Endothelial cell of umbilical vein (primary cell): Measurements from ENCODE around the gene LGALS14. TPM values are rescaled to one million over a fixed set of nuclear protein-coding genes. Genes with fewer than 3 reads are reported as not detected.

Experiments
- BruUV-seq: library from RNA; stranded (reverse); fragments of 400-500 nt; replicated peaks from 2 replicates; lab custom pipeline; 2021; lab: Mats Ljungman, UMichigan
- CTCF ChIA-PET: fragments of 300-600, 350-600 bp; sonication (Branson Sonifier 250); formaldehyde crosslinking; loops from one replicate; lab custom pipeline; 2021; ENCODE audit warnings: antibody characterized with exemption, inconsistent platforms; lab: Charles Lee
- POLR2A ChIA-PET: fragments of 300-600, 350-600 bp; sonication (Branson Sonifier 250); formaldehyde crosslinking; loops from one replicate; lab custom pipeline; 2021; ENCODE audit warnings: antibody characterized with exemption, inconsistent platforms; lab: Charles Lee
- DNase-seq: peaks from one replicate; pipeline ENCODE4 v3.0.0-alpha.2; 2011; ENCODE audit warnings: low read depth, low spot score
- FAIRE-seq: peaks from 2 replicates; lab custom pipeline; 2011; peaks lifted over from hg19 to GRCh38; lab: Jason Lieb, UNC
- H2AFZ ChIP-seq: 2 replicates; pipeline ENCODE4 v1.6.0; 2012; ENCODE audit warnings: low read depth, low read length, control low read depth, inconsistent platforms
- H3K27ac ChIP-seq: 2 replicates; pipeline ENCODE4 v1.5.1; 2011; ENCODE audit warnings: low read depth, mild to moderate bottlenecking, control low read depth, low read length, moderate library complexity; ENCODE audit not compliant: insufficient read depth
- H3K27me3 ChIP-seq, 2 experiments: 2 replicates each; pipeline versions ENCODE4 v1.6.0 to v1.6.1; 2011; ENCODE audit warnings: low read length in 2 of 2, mixed read lengths in 1 of 2; ENCODE audit not compliant: control insufficient read depth in 2 of 2, insufficient read depth in 2 of 2
- H3K36me3 ChIP-seq, 2 experiments: 2 replicates in 1 of 2; 3 replicates in 1 of 2; pipeline ENCODE4 v1.5.1; 2011; ENCODE audit warnings: low read length in 2 of 2, mild to moderate bottlenecking in 1 of 2, moderate library complexity in 1 of 2; ENCODE audit not compliant: control insufficient read depth in 2 of 2, insufficient read depth in 2 of 2; ENCODE audit errors: extremely low read depth in 1 of 2
- H3K4me1 ChIP-seq: 3 replicates; pipeline ENCODE4 v1.5.1; 2011; ENCODE audit warnings: mild to moderate bottlenecking, low read length; ENCODE audit not compliant: control insufficient read depth, insufficient read depth; ENCODE audit errors: extremely low read depth
- H3K4me2 ChIP-seq: 2 replicates; pipeline ENCODE4 v1.6.1; 2011; ENCODE audit warnings: low read length, control low read depth, mixed read lengths; ENCODE audit not compliant: insufficient read depth
- H3K4me3 ChIP-seq, 3 experiments: fragments of 200-600 bp in 1 of 3; sonication (generic), shearing (Covaris generic) in 1 of 3; replicated peaks in 1 of 3; 2 replicates each; pipeline ENCODE4 v1.5.1; 2011 to 2016; ENCODE audit warnings: control low read depth in 3 of 3, low read length in 3 of 3, mild to moderate bottlenecking in 2 of 3, inconsistent platforms in 1 of 3, low read depth in 1 of 3, moderate library complexity in 1 of 3; ENCODE audit not compliant: insufficient read depth in 1 of 3
- H3K79me2 ChIP-seq: 2 replicates; pipeline ENCODE4 v1.6.0; 2012; ENCODE audit warnings: low read length, inconsistent platforms; ENCODE audit not compliant: control insufficient read depth, insufficient read depth
- H3K9ac ChIP-seq: replicated peaks from 2 replicates; pipeline ENCODE3; 2011; ENCODE audit warnings: low read length, control low read depth; ENCODE audit not compliant: insufficient read depth; ENCODE audit errors: extremely low read depth
- H3K9me1 ChIP-seq: replicated peaks from 3 replicates; pipeline ENCODE4 v1.6.0; 2011; ENCODE audit warnings: mild to moderate bottlenecking, low read length; ENCODE audit not compliant: control insufficient read depth, insufficient read depth; ENCODE audit errors: extremely low read depth
- H3K9me3 ChIP-seq: replicated peaks from 2 replicates; pipeline ENCODE4 v1.5.1; 2012; ENCODE audit warnings: low read length, inconsistent platforms; ENCODE audit not compliant: control insufficient read depth, insufficient read depth
- H4K20me1 ChIP-seq: replicated peaks from 2 replicates; pipeline ENCODE3; 2011; ENCODE audit warnings: mild to moderate bottlenecking, low read length; ENCODE audit not compliant: control insufficient read depth, insufficient read depth; ENCODE audit errors: extremely low read depth
- EZH2 ChIP-seq: IDR thresholded peaks from 2 replicates; pipeline ENCODE4 v1.6.1; 2012; ENCODE audit warnings: borderline replicate concordance, low read depth, mild to moderate bottlenecking, moderate library complexity, low read length, inconsistent platforms; ENCODE audit not compliant: severe bottlenecking
- FOS ChIP-seq: IDR thresholded peaks from 2 replicates; pipeline ENCODE4 v1.6.1; 2011; ENCODE audit warnings: mild to moderate bottlenecking, low read length, moderate library complexity, borderline replicate concordance; ENCODE audit not compliant: insufficient read depth
- GATA2 ChIP-seq: IDR thresholded peaks from 2 replicates; pipeline ENCODE4 v1.7.0; 2011; ENCODE audit warnings: low read depth, mild to moderate bottlenecking, moderate library complexity, mixed read lengths, low read length; ENCODE audit not compliant: insufficient read length, insufficient read depth
- JUN ChIP-seq: IDR thresholded peaks from 2 replicates; pipeline ENCODE4 v1.6.1; 2011; ENCODE audit warnings: borderline replicate concordance, low read depth; ENCODE audit not compliant: insufficient read length, insufficient read depth
- MYC ChIP-seq: IDR thresholded peaks from one replicate; pipeline ENCODE4 v1.6.1; 2011; ENCODE audit warnings: mild to moderate bottlenecking, low read depth, low read length
- POLR2A ChIP-seq: IDR thresholded peaks from 2 replicates; pipeline ENCODE4 v1.6.1; 2012; ENCODE audit warnings: low read depth, mild to moderate bottlenecking, control low read depth, low read length
- POLR2AphosphoS5 ChIP-seq: IDR thresholded peaks from 2 replicates; pipeline ENCODE4 v1.6.1; 2012; ENCODE audit warnings: low read depth, mild to moderate bottlenecking, control low read depth, low read length, moderate library complexity; ENCODE audit not compliant: insufficient read depth
- dilution Hi-C: fragments of 300-500 bp; cut with MboI; formaldehyde crosslinking; loops from one replicate; pipeline ENCODE4 v1.15.0; 2019; ENCODE audit warnings: low sequenced_read_pairs; ENCODE audit not compliant: extremely low pct_ligation_motif_present
- intact Hi-C: fragments of 100-400 bp; cut with micrococcal nuclease; formaldehyde crosslinking; loops from one replicate; pipeline ENCODE4 v1.10.0; 2022
- polyA plus RNA-seq, 4 experiments: library from polyadenylated mRNA; depleted of rRNA in 3 of 4; stranded (reverse) in 3 of 4; unstranded in 1 of 4; fragments of >200 nt; gene quantifications; 2 replicates each; pipeline versions ENCODE4 v1.2.1 to v1.2.3, GENCODE V29; 2011 to 2012; ENCODE audit warnings: missing spikeins in 1 of 4
- total RNA-seq: library from RNA; stranded (reverse); gene quantifications from 2 replicates; pipeline ENCODE4 v1.2.3, GENCODE V29; 2021
- TF ChIP-seq, protein P1 (sequence below): IDR thresholded peaks from 2 replicates; pipeline ENCODE4 v1.6.1; 2011; ENCODE audit not compliant: insufficient read depth, insufficient read length
- TF ChIP-seq, protein P2 (sequence below), 2 donors: IDR thresholded peaks; 1 replicate in 1 of 2; 2 replicates in 1 of 2; pipeline ENCODE4 v1.5.1; 2011; ENCODE audit warnings: low read length in 2 of 2, mild to moderate bottlenecking in 2 of 2, moderate library complexity in 2 of 2, control low read depth in 1 of 2, inconsistent platforms in 1 of 2, low read depth in 1 of 2; ENCODE audit not compliant: insufficient read depth in 1 of 2; ENCODE audit errors: extremely low read depth in 1 of 2

The LGALS14 gene
- total and polyA plus RNA-seq, 2 donors (not counting 3 experiments of a cell fraction or from before 2014, with no cell fraction given), result not detected

DNA sequence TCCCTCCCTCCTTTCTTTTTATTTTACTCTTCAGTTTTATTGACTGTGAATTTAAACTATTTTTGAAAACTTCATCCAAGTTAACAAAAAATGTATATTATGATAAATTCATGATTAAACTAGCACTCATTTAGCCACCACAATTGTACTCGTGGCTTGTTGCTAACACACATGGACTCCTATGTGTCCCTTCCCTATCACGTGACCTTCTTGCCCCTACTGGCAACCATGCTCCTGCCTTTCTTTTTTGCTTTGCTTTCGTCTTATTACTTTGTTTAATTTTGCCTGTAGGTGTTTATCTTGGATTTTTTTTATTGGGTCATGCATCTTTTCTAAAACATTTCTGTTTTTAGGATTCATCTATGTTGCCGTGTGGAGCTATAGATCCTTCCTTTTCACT, 25.3 kb downstream of the LGALS14 start:
- Histone ChIP-seq H3K9me1 (no peaks in the 10 kb centered on the region), H3K27me3 (no peaks in the 10 kb centered on the region), H4K20me1 (no peaks in the 10 kb centered on the region), H3K36me3 (no peaks in the 10 kb centered on the region), H3K9ac (no peak overlapping the region), H3K79me2 (no peaks in the 10 kb centered on the region), H3K4me2 (no peak overlapping the region), H3K4me1 (no peaks in the 10 kb centered on the region), H3K27ac (no peak overlapping the region), H3K9me3 (no peaks in the 10 kb centered on the region), H2AFZ (no peak overlapping the region), H3K4me3 (no peak overlapping the region)
- no TSS peak for BruUV-seq
- no peak for TF ChIP-seq GATA2
- TF ChIP-seq EZH2, result no peak
- TF ChIP-seq, protein P1, sequence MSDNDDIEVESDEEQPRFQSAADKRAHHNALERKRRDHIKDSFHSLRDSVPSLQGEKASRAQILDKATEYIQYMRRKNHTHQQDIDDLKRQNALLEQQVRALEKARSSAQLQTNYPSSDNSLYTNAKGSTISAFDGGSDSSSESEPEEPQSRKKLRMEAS, result no peak
- TF ChIP-seq POLR2A, result no peak
- TF ChIP-seq JUN, result no peak
- TF ChIP-seq POLR2AphosphoS5, result no peak
- TF ChIP-seq, protein P2, sequence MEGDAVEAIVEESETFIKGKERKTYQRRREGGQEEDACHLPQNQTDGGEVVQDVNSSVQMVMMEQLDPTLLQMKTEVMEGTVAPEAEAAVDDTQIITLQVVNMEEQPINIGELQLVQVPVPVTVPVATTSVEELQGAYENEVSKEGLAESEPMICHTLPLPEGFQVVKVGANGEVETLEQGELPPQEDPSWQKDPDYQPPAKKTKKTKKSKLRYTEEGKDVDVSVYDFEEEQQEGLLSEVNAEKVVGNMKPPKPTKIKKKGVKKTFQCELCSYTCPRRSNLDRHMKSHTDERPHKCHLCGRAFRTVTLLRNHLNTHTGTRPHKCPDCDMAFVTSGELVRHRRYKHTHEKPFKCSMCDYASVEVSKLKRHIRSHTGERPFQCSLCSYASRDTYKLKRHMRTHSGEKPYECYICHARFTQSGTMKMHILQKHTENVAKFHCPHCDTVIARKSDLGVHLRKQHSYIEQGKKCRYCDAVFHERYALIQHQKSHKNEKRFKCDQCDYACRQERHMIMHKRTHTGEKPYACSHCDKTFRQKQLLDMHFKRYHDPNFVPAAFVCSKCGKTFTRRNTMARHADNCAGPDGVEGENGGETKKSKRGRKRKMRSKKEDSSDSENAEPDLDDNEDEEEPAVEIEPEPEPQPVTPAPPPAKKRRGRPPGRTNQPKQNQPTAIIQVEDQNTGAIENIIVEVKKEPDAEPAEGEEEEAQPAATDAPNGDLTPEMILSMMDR (IDR thresholded peaks at IDR 0.05; ENCODE audit: extremely low read depth in 1 of 2, insufficient read depth in 1 of 2, low read depth in 1 of 2, low read length in 2 of 2), result no peak
- no peak for TF ChIP-seq MYC
- no peak for TF ChIP-seq FOS
- ChIA-PET CTCF (no interaction called here), POLR2A (no interaction called here)
- intact Hi-C loops (no loop called here), dilution Hi-C loops (no loop called here)
- FAIRE-seq (no peak), DNase-seq (no peak)
